ENCODE data around the gene KCNG2. TPM values are rescaled to one million over a fixed set of nuclear protein-coding genes. Genes with fewer than 3 reads are reported as not detected.

The KCNG2 gene
- total and polyA plus RNA-seq, 2 of the 4 experiments (the other 2 are of a cell fraction): not detected

GRCh38 chr18:79935925-79936324 is 138.2 kb downstream of the KCNG2 start:
- Histone ChIP-seq H4K5ac (ENCODE audit: low read depth, low read length) (no peak overlapping the region), H2BK15ac (ENCODE audit: low read depth, low read length) (no peak overlapping the region), H2BK20ac (ENCODE audit: low read depth, low read length) (no peak overlapping the region), H3K36me3 (ENCODE audit: control insufficient read depth, insufficient read depth, low read length) (peaks cover 40% of the 10 kb centered on the region), H3K4me2 (ENCODE audit: low read depth, low read length) (no peak overlapping the region), H4K8ac (ENCODE audit: low read depth in 2 of 2, low read length in 2 of 2) (no peak overlapping the region), H3K18ac (ENCODE audit: low read depth, low read length) (no peak overlapping the region), H3K4ac (ENCODE audit: low read depth, low read length) (no peak overlapping the region), H2BK5ac (ENCODE audit: low read depth, low read length, poor library complexity, severe bottlenecking) (no peak overlapping the region), H3K4me3 (ENCODE audit: insufficient read depth, low read depth, low read length) (no peak overlapping the region), H3K9me1 (ENCODE audit: insufficient read depth, low read length) (peaks cover 8% of the 10 kb centered on the region), H3K14ac (replicated peaks; ENCODE audit: low read depth, low read length) (no peak overlapping the region), H2AK9ac (replicated peaks; ENCODE audit: low read depth, low read length, poor library complexity) (no peak overlapping the region), H2AK5ac (ENCODE audit: low read depth, low read length) (no peak overlapping the region), H3K27ac (ENCODE audit: insufficient read depth, low read length) (no peak overlapping the region), H3K9me3 (ENCODE audit: control insufficient read depth, insufficient read depth, low read length) (peaks cover 13% of the 10 kb centered on the region), H2AFZ (replicated peaks; ENCODE audit: low read length, poor library complexity) (no peak overlapping the region), H3K9ac (ENCODE audit: low read depth, low read length) (no peak overlapping the region), H4K20me1 (ENCODE audit: insufficient read depth, low read length) (peaks cover 47% of the 10 kb centered on the region), H4K91ac (ENCODE audit: insufficient read depth, low read depth, low read length) (no peak overlapping the region), H3K4me1 (ENCODE audit: control insufficient read depth, insufficient read depth, low read length) (no peaks in the 10 kb centered on the region), H3K23ac (ENCODE audit: low read depth, low read length) (no peak overlapping the region), H3K79me1 (ENCODE audit: low read depth in 1 of 2, low read length in 2 of 2) (peaks cover 28 to 66% of the 10 kb centered on the region in 2 experiments), H3K27me3 (ENCODE audit: control insufficient read depth, insufficient read depth, low read length) (no peaks in the 10 kb centered on the region), H3K56ac (ENCODE audit: extremely low read depth, insufficient read depth, low read length) (no peak overlapping the region), H2BK120ac (ENCODE audit: low read depth, low read length) (no peak overlapping the region)
- no peak for DNase-seq
- in situ Hi-C loops (cut with MboI; ENCODE audit: low sequenced_read_pairs): no loop called here
- dilution Hi-C loops (cut with HindIII; ENCODE audit: low sequenced_read_pairs, unreplicated experiment): no loop called here
- no TSS peak for BruUV-seq (replicated peaks)
- TF ChIP-seq RFX5 (IDR thresholded peaks at IDR 0.05; ENCODE audit: low read depth, low read length): no peak
- TF ChIP-seq FOS (IDR thresholded peaks at IDR 0.05; ENCODE audit: low read depth, low read length): no peak
- no peak for TF ChIP-seq SMC3 (IDR thresholded peaks at IDR 0.05; ENCODE audit: low read depth, low read length)
- TF ChIP-seq ELK1 (IDR thresholded peaks at IDR 0.05; ENCODE audit: borderline replicate concordance, low read depth, low read length): no peak
- no peak for TF ChIP-seq CEBPB (IDR thresholded peaks at IDR 0.05; ENCODE audit: low read depth, low read length)
- no peak for TF ChIP-seq POLR2A (IDR thresholded peaks at IDR 0.05; ENCODE audit: low read depth, low read length)
- no peak for TF ChIP-seq RAD21 (IDR thresholded peaks at IDR 0.05; ENCODE audit: low read length)
- TF ChIP-seq NFE2L2 (IDR thresholded peaks at IDR 0.05; ENCODE audit: low read depth, low read length): no peak
- TF ChIP-seq BHLHE40 (IDR thresholded peaks at IDR 0.05; ENCODE audit: low read depth, low read length): no peak
- TF ChIP-seq RCOR1 (IDR thresholded peaks at IDR 0.05; ENCODE audit: insufficient replicate concordance, low read length): no peak
- no peak for TF ChIP-seq MAZ (IDR thresholded peaks at IDR 0.05; ENCODE audit: borderline replicate concordance, low read depth, low read length)
- no peak for TF ChIP-seq USF2 (IDR thresholded peaks at IDR 0.05; ENCODE audit: low read depth, low read length)
- no peak for TF ChIP-seq CHD1 (IDR thresholded peaks at IDR 0.05; ENCODE audit: low read depth, low read length)
- no peak for TF ChIP-seq MXI1 (IDR thresholded peaks at IDR 0.05; ENCODE audit: borderline replicate concordance, low read depth, low read length)
- no peak for TF ChIP-seq CTCF (conservative IDR thresholded peaks at IDR 0.05; ENCODE audit: low read depth, low read length)
- TF ChIP-seq MAFK (IDR thresholded peaks at IDR 0.05; ENCODE audit: low read depth, low read length): no peak
- 100% methylated on average over 3 of the region's 6 CpGs; no CpG with 5 or more reads in 1 of the 2 experiments for WGBS, 2 experiments (ENCODE audit: extremely low coverage in 2 of 2, insufficient read length in 1 of 2)
- no peak for ATAC-seq (ENCODE audit: low read depth)
- POLR2A ChIA-PET (ENCODE audit: unreplicated experiment): no interaction called here
- intact Hi-C loops (cut with micrococcal nuclease): no loop called here
- CTCF ChIA-PET: no interaction called here

All from IMR-90 (cell line).